GM18517 (cell line): ENCODE results near the gene MACROD2.

ENCODE experiments used
- ATAC-seq: cut with Tn5 transposase; IDR thresholded peaks from one replicate; pipeline ENCODE4 v1.9.1; 2021; ENCODE audit warnings: mild to moderate bottlenecking, moderate library complexity; ENCODE audit not compliant: unreplicated experiment

Gene MACROD2

DNA sequence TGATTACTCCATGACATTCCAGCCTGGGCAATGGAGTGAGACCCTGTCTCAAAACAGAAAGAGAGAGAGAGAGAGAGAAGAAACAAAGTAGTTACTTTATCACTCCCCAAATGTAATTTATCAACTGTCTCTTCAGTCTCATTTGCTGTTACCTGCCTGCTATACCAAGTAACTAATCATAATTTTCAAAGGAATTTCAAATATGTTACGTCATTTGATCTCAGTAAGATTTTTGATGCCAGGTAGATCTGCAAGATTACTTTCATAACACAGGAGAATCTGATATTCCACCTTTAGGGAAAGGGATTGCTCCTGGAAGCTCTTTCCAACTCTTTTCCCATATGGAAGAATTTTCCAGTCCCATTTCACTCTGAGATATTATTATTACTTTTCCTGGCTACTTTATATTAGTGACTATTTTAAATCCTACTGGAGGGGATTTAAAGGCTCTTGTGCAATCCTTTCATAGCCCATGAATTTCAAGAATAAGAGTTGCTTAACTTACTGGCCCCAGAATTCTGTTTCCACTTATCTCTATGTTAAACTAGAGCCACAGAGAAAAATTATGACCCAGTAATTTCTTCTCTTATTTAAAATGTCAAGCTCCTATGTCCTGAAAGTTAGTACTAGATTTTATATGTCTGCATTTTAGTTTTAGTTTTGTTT is 732.3 kb downstream of the MACROD2 start:
- no peak for ATAC-seq

DNA sequence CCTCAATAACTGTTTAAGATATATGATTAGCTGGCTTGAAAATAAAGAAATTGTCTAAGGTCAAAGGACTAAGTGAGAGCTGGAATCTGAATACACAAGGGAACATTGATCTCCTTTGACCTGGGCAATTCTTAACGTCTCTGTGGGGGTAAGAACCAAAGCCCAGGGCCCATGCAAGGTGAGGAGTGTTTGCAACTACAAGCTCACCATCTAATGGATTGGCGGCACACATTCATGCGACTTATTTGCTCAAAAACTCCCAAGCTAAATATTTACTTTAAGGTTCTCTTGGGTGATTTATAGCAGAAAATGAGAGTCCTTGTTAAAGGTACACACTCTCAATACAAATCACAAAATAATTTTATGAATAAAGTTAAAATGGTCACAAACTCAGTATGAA is 734.1 kb downstream of the MACROD2 start:
- ATAC-seq, result no peak

DNA sequence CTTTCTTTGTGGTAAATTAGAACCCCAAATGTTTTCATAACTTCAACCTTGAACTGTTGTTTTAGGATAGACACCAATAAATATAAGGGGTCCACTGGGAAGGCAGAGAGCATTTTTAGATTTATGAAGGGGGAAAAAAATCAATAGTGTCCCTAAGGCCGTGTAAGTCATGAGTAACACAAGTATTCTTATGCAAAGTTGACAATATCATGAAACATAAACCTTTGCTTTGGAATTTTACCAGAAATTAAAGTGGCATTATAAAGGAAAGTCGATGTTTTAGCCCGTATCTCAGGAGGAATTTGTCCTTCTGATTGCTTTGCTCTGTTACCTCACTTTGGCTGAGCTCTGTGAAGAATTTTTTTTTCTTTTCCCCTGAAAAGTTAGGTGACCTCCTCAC is 737.0 kb downstream of the MACROD2 start:
- ATAC-seq, result no peak

DNA sequence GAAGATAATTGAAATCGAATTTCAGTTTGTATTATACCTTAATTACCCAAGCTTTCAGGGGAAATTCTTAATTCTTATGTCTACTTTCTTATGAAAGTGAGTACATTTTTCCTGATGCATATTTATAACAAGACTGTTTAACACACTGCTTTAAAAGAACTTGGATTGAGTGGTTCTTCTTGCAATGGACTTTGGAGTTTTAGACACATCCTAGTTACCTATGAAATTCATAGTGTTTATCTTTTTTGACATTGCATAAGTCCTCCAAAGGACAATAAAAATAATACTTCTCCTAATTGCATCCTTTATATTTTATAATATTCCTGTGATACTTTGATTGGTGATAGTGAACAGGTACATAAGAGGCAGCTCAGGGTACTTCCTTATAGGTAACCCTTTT is 737.7 kb downstream of the MACROD2 start:
- ATAC-seq, result no peak

DNA sequence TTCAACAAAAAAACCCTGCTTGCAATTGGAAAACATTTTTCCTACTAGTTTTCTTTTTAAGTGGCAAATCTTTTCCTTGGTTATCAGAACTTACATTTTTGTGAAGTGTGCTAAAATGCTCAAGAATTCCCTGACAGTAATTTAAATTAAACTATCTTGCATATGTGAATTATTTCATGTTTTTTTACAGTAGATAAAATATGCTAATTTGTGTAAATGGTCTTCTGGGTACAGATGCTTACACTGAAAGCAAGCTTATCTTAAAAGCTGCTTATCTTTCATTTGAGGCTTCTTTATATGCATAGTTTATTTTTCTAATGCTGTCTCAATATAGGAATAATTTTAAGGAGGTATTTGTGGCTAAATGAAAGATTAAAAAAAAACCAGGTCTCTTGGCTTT is 745.1 kb downstream of the MACROD2 start:
- ATAC-seq, result no peak

DNA sequence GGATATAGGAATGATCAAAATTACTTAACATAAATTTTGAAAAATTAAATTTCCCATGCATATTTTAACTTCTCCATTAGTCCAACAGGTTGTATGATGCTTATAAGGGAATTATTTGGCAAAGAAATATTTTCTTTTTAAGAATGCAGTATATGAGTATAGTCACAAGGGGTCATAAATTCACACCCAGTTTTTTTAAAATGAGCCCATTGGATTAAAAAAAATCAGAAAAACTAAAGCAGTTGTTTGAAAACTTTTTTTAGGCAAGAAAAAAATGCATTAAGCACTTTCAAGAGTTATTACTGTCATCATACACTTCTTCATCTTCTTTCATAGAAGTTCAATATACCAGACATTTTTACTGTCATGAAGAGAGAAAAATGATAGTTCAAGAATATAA is 746.3 kb downstream of the MACROD2 start:
- ATAC-seq, result no peak

DNA sequence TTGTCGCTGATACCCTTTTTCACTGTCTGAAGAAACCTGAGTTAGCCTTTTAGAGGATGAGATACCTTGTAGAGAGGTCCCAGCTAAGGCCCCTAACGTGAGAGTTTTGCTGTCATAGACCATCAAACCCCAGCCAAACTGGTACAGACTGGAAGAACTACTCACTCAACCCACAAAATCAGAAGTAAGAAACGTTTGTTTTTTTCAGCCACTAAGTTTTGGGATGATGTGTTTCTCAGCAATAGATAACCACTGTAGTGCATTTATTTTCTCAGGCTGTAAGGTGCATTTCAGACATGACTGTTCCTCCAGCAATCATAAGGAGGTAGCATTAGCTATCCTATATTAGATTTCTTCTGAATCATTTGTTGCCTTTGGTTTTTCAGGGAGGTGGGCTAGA is 749.4 kb downstream of the MACROD2 start:
- ATAC-seq, result no peak

DNA sequence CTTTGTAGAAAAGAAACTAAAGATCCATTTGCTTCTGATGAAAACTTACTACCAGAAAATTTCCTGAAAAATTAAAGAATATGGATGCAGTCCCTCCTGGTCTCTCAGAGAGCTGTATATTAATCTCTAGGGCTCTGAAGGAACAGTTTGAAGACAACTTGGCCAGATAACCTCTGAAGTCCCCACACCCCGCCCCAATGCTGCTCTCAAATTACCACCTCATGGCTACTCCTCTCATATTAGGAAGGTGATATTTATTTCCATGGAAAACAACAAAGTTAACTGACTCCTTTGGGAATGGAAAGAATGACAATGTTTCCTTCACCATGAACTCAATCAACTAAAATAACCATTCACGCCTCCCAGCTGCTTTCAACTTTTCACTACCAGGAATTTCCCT is 750.5 kb downstream of the MACROD2 start:
- ATAC-seq, result no peak

DNA sequence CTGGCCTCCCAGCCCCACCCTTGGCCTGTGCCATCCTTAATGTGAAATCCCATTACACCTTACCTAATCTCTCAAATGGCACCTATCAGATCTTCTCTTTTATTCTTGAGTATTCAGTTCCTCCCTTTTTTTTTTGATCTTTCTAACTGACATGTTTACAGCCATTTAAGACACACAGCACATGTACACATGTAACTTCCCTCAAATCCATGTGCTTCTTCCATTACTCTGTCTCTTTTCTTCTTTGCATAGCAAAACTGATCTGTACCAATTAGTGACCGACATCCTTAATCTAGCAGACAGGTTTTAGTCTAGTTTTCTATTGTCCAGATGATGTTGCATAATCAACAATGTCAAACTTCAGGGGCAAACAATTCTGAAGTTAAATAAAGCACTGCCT is 755.9 kb downstream of the MACROD2 start:
- no peak for ATAC-seq

DNA sequence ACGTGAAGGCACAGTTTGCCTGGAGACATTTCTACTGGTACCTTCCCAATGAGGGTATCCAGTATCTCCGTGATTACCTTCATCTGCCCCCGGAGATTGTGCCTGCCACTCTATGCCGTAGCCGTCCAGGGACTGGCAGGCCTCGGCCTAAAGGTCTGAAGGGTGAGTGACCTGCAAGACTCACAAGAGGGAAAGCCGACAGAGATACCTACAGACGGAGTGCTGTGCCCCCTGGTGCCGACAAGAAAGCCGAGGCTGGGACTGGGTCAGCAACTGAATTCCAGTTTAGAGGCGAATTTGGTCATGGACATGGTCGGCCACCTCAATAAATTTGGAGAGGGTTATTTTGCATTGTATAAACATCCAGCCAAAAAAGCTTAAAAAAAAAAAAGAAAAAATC is 762.4 kb downstream of the MACROD2 start:
- ATAC-seq, result no peak

DNA sequence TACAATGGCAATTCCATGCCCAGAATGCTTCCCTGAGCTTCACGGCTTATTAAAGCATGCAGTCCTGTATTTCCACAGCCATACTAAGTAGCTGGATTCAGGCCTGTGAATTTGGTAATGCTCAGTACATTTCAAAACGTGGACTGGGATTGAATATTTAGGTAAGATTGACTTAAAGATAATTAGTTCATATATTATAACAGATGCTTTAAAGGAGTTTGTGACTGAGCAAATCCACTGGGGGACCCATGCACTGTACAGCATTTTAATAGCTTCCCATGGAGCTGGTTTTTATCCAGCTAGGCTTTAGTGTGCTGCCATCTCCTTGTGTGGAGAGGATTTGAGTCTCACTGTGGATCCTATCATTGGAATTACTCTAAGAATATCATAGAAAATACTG is 763.0 kb downstream of the MACROD2 start:
- no peak for ATAC-seq

DNA sequence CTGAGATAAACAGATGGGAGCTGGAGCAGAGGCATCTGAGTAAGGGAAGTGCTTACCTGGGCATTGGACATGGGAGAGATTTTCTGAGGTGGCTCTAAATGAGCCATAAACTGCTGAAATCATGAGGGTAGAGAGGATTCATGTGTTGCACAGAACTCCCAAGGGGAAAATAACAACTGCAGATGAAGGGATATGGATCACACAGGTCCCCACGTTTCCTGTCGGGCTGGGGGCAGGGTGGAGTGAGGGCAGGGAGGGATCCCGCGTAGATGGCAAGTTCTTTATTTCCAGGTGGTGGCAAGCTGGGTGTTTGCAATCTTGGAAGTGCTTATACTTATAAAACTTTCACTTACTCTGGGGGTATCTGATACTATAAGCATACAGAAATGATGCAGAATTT is 764.7 kb downstream of the MACROD2 start:
- no peak for ATAC-seq

DNA sequence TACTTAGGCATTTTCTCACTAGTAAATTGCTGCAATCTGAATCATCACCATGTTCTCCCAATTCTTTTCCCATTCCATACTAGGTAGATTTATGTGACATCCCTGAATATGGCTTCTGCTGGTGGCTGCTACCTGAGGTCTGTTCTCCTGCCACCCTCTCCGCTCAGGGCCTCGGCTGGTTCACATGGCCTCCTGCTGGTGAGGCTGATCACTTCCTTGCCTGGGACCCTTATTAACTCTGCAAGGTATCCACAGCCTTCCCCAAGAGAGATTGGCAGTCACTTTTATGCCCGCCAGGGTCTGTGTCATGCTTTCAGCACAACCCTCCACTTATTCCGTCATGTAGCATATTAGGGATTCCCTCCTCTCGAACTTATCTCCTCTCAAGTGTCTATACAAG is 766.6 kb downstream of the MACROD2 start:
- no peak for ATAC-seq

DNA sequence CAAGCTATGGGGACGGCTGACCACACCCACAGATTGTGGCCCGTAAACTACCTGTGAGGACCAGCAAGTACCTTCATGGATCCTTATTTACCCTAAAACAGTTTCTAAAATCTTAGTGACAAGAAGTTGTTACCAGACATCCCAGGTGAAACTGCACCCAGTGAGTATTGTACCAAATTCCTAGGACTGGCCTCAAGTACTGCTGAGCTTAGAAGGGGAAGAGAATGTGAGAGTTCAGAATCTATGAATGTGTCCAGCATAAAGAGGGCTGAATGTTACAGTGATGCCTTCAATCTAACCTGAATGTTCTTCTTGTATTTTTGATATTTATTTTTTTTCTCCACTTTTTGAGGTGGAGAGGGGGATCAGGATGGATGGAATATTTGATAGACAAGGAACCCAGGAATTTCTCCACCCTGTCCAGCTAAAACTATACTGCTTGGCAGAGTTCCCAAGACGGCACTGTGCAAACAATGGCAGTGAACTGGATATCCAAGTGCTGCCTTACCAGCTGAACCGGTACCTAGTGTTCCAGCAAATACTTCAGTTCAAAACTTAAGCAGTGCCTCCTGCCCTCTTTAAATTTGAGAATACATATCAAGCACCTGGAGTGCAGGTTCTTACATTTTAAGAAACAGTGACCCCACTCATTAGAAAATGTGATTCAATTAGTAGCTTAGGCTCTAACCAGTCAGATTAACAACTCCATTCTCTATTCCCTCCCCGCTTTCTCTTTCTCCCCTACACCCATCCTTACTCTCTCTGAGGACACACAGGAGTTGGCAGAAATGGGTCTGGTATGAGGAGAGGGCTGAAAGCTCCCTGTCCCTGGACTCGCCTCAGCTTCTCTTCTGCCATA is 769.4 kb downstream of the MACROD2 start:
- ATAC-seq, result no peak

DNA sequence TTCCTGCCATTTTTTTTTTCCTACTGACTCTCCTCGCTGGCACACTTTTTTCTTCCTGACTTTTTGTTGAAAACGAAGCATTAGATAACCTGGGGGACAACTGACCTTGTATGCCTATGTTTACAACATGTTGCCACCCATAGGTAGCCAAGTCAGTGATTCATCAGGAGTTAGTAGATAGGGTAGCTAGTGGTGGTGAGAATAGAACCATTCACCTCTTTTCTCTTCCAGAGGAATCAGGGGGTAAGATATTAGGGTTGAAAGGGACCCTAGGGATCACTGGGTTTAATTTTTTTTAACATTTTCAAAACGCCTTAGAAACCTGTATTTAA is 770.0 kb downstream of the MACROD2 start:
- no peak for ATAC-seq

DNA sequence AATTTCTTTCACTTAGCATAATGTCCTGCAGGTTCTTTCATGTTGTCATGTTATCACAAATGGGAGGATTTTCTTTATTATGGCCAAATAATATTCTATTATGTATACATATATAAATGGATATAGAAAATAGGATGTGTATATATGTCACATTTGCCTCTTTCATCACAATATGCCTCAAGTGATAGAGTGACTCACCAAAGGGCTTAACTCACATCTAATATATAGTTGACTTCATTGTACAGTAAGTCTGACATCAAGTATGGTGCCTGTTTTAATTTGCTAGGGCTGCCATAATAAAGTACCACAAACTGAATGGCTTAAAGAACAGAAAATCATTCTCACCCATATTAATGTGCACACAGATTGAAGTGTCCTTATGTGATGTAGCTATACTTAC is 778.2 kb downstream of the MACROD2 start:
- no peak for ATAC-seq

DNA sequence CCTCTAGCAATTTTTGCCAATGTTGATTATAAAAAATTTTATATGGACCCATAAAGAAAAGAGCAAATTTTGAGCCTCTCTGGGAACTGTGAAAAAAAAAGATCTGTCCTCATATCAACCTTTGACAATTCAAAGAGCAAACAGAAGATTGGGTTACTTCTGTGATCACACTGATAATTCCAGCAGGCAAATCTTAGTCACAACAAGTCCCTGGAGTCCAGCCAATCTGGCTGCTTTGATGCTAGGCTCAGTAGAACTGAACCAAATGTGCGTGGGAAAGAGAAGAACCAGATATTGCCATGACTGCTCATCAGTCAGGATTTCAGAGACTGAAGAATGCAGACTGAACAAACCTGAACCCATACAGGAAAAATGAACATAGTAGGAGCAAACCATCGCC is 780.5 kb downstream of the MACROD2 start:
- ATAC-seq, result no peak

DNA sequence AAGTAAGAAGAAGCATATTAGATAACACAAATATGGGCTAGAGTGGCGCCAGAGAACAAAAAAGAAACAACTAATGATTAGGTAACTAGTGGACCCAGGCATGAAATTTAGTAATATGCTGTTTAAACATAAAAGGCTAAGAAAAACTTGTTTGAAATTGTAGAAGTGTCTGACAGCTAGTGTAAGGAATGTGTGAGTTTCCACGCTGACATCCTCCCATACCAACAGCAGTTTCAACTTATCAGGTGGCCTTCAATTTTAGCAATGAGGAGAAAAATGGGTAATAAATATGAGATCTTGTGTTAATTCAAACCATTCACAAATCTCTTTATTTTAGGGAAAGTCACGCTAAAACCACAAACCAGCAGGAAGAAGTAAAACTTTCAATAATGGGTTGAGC is 782.3 kb downstream of the MACROD2 start:
- ATAC-seq, result no peak

DNA sequence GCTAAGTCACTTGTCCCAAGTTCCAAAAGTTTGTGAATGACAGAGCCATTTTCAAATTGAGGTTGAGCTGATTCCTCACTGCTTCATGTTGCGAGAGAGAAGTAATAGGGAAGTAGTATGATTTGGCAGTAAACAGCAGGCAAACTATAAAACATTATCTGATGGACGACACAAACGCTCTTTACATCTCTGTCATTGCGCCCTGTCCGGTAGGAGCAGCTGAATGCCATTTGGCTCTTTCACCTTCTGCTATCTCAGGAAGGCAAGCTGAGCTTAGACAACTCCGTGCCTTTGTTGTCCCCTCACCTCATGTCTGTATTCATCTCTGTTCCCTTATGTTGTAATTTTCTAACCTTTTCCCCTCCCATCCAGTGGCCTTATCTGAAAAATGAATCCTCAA is 782.8 kb downstream of the MACROD2 start:
- ATAC-seq, result no peak

DNA sequence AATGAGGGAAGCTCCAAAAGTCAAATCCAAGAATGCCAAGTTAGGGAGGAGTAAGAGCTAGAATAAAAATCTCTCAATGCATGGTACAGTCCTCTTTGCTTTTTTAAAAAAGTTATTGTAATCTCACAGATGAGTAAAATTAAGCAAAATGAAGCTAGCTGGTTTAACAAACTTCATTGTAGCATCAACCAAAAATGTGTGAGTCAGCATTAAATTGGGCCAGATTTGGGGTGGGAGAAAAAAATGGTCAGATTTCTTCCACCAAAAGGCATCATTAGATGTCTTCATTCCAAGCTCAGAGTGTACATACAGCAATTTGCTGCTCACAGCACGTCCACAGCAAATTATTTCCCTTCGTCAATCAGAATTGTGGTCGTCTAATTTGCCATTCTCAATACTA is 783.6 kb downstream of the MACROD2 start:
- ATAC-seq, result no peak

DNA sequence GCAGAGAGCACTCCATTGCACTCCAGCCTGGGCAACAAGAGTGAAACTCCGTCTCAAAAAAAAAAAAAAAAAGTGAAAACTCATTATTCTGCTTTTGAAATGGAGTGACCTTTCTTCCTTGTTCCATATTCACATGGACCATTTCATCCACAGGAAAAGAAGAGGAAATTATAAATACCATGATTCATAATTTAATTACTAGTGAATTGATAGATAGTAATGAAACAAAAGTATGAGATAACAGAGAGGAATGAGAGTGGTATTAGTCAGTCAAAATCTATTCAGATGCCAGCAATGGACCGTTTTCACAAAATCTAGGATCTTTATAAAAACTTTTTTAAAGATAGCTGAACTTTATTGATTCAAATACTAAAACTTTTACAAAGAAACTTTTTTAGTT is 785.2 kb downstream of the MACROD2 start:
- no peak for ATAC-seq

DNA sequence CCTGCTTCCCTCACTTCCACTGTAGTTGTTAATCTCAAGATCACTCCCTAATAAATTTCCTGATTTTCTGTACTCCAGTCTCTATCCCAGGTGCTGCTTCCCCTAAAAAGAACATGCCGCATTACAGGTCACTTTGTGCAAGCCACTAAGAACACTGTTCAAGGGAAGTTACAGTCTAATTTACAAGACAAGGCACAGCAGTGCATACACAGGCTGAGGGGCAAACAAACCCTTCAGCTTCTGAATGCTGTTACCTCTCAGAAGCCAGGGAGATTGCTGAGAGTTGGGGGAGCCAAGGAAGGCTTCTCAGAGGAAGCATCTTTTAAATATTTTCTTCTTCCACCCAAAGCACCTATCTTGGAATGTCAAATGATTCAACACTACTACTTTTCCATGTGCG is 787.4 kb downstream of the MACROD2 start:
- no peak for ATAC-seq

DNA sequence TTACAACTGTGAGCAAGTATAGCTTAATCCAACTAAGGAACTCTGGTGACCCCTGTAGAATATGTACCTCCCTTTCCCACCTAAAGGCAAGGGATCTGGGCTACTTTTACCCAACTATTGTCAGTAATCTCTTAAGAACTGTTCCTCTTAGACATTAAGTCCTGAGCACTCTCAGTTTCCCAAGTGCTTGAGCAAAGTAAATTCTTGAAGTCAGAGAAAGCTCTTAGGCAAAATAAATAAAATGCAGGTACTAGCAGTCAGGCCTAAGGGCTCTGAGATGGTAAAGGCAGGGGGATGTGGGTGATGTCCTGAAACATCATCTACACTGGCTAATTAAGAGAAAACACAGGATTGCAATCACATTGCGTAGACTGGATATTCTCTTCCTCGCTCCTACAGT is 788.5 kb downstream of the MACROD2 start:
- ATAC-seq, result no peak
